ENCODE results near the gene USP24. TPM values are rescaled to one million over a fixed set of nuclear protein-coding genes. Genes with fewer than 3 reads are reported as not detected.

USP24 gene
- polyA plus RNA-seq, 1 donor from 2014 or later = 29.5 TPM

DNA sequence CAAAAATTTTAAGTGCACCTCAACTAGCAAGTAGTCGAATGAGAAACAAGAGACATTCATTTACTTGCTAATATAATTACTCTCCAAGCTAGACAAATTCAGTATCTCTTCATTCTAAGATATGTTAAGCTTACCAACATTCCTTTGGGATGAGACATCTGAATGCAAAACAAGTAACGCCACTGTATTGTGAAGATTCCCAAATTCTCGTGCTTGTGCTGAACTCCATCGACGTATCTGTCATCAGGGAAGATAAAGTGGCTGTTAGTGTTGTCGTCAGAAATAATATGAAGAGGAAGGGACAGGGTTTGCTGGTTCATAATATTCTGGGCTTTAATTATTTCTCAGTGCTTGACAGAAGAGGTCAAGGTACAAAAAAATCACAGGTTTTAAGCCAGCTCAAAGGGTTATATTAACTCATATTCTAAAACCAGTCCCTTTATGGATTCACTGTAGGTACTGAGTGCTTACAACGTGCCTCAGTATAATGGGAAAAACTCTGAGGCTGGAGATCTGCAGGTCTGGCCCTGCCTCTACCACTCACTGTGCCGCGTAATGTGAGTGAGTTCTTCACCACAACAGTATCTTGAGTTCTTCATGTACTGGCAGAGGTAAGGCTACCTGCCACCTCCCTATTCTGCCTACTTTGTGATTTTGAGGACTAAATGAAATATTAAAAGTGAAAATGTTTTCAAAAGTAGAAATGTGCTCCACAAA is 133.8 kb downstream of the USP24 start:
- H3K4me2 ChIP-seq (ENCODE audit: low read length) = no peak overlapping the region
- no peak overlapping the region for H2AFZ ChIP-seq (ENCODE audit: low read depth, low read length)
- H3K4me3 ChIP-seq (ENCODE audit: low read length) = no peak overlapping the region
- TF ChIP-seq, protein P1, sequence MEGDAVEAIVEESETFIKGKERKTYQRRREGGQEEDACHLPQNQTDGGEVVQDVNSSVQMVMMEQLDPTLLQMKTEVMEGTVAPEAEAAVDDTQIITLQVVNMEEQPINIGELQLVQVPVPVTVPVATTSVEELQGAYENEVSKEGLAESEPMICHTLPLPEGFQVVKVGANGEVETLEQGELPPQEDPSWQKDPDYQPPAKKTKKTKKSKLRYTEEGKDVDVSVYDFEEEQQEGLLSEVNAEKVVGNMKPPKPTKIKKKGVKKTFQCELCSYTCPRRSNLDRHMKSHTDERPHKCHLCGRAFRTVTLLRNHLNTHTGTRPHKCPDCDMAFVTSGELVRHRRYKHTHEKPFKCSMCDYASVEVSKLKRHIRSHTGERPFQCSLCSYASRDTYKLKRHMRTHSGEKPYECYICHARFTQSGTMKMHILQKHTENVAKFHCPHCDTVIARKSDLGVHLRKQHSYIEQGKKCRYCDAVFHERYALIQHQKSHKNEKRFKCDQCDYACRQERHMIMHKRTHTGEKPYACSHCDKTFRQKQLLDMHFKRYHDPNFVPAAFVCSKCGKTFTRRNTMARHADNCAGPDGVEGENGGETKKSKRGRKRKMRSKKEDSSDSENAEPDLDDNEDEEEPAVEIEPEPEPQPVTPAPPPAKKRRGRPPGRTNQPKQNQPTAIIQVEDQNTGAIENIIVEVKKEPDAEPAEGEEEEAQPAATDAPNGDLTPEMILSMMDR (IDR thresholded peaks at IDR 0.05; ENCODE audit: poor library complexity, severe bottlenecking) = no peak
- TF ChIP-seq EZH2 (IDR thresholded peaks at IDR 0.05; ENCODE audit: borderline replicate concordance, insufficient read depth, low read length, poor library complexity, severe bottlenecking) = no peak
- TF ChIP-seq MXI1 (conservative IDR thresholded peaks at IDR 0.05; ENCODE audit: poor library complexity, severe bottlenecking) = no peak
- TF ChIP-seq EP300 (conservative IDR thresholded peaks at IDR 0.05; ENCODE audit: poor library complexity, severe bottlenecking) = no peak
- TF ChIP-seq SMC3 (conservative IDR thresholded peaks at IDR 0.05; ENCODE audit: poor library complexity) = no peak
- H3K9me2 ChIP-seq (ENCODE audit: insufficient read depth, low read length) = no peaks in the 10 kb centered on the region
- no peak overlapping the region for H3K27ac ChIP-seq (ENCODE audit: low read length)
- no peaks in the 10 kb centered on the region for H3K9me3 ChIP-seq (ENCODE audit: low read length)
- no peaks in the 10 kb centered on the region for H3F3A ChIP-seq (ENCODE audit: insufficient read depth, low read length, poor library complexity, severe bottlenecking)
- H3K9ac ChIP-seq (ENCODE audit: low read length) = no peak overlapping the region
- no peaks in the 10 kb centered on the region for H3K79me2 ChIP-seq (replicated peaks; ENCODE audit: insufficient read depth, low read length)
- no peaks in the 10 kb centered on the region for H4K20me1 ChIP-seq (ENCODE audit: insufficient read depth)
- no peaks in the 10 kb centered on the region for H3K27me3 ChIP-seq (ENCODE audit: insufficient read depth, low read depth, low read length)
- peaks cover 23% of the 10 kb centered on the region for H3K36me3 ChIP-seq (ENCODE audit: insufficient read depth, low read length)

DNA sequence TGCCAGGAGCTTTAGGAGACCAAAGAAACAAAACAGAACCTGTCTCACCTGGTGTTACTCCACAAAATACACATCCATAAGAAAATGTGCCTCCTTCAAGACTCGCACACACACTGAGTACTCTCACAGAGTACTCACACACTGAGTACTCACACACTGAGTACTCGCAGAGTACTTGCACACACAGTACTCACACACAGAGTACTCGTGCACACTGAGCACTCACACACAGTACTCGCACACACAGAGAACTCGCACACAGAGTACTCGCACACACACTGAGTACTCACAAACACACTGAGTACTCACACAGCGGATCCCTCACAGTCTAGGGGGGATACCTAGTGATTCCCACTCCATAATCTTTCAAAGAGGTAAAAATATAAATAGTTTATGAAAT is 135.5 kb downstream of the USP24 start:
- Histone ChIP-seq H3F3A (ENCODE audit: insufficient read depth, low read length, poor library complexity, severe bottlenecking) (no peaks in the 10 kb centered on the region), H4K20me1 (ENCODE audit: insufficient read depth) (no peaks in the 10 kb centered on the region), H3K9me2 (ENCODE audit: insufficient read depth, low read length) (no peaks in the 10 kb centered on the region), H3K9ac (ENCODE audit: low read length) (no peak overlapping the region), H3K4me2 (ENCODE audit: low read length) (no peak overlapping the region), H2AFZ (ENCODE audit: low read depth, low read length) (no peak overlapping the region), H3K27me3 (ENCODE audit: insufficient read depth, low read depth, low read length) (no peaks in the 10 kb centered on the region), H3K9me3 (ENCODE audit: low read length) (no peaks in the 10 kb centered on the region), H3K27ac (ENCODE audit: low read length) (no peak overlapping the region), H3K36me3 (ENCODE audit: insufficient read depth, low read length) (peaks cover 19% of the 10 kb centered on the region), H3K4me3 (ENCODE audit: low read length) (no peak overlapping the region), H3K79me2 (replicated peaks; ENCODE audit: insufficient read depth, low read length) (no peaks in the 10 kb centered on the region)
- no peak for TF ChIP-seq EZH2 (IDR thresholded peaks at IDR 0.05; ENCODE audit: borderline replicate concordance, insufficient read depth, low read length, poor library complexity, severe bottlenecking)
- no peak for TF ChIP-seq TAF1 (IDR thresholded peaks at IDR 0.05; ENCODE audit: low read depth)
- no peak for TF ChIP-seq EP300 (conservative IDR thresholded peaks at IDR 0.05; ENCODE audit: poor library complexity, severe bottlenecking)
- TF ChIP-seq, protein P2, sequence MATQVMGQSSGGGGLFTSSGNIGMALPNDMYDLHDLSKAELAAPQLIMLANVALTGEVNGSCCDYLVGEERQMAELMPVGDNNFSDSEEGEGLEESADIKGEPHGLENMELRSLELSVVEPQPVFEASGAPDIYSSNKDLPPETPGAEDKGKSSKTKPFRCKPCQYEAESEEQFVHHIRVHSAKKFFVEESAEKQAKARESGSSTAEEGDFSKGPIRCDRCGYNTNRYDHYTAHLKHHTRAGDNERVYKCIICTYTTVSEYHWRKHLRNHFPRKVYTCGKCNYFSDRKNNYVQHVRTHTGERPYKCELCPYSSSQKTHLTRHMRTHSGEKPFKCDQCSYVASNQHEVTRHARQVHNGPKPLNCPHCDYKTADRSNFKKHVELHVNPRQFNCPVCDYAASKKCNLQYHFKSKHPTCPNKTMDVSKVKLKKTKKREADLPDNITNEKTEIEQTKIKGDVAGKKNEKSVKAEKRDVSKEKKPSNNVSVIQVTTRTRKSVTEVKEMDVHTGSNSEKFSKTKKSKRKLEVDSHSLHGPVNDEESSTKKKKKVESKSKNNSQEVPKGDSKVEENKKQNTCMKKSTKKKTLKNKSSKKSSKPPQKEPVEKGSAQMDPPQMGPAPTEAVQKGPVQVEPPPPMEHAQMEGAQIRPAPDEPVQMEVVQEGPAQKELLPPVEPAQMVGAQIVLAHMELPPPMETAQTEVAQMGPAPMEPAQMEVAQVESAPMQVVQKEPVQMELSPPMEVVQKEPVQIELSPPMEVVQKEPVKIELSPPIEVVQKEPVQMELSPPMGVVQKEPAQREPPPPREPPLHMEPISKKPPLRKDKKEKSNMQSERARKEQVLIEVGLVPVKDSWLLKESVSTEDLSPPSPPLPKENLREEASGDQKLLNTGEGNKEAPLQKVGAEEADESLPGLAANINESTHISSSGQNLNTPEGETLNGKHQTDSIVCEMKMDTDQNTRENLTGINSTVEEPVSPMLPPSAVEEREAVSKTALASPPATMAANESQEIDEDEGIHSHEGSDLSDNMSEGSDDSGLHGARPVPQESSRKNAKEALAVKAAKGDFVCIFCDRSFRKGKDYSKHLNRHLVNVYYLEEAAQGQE (IDR thresholded peaks at IDR 0.05; ENCODE audit: borderline replicate concordance) = no peak
- TF ChIP-seq MXI1 (conservative IDR thresholded peaks at IDR 0.05; ENCODE audit: poor library complexity, severe bottlenecking) = no peak
- TF ChIP-seq RAD21 (conservative IDR thresholded peaks at IDR 0.05) = no peak

Data from neural cell (in vitro differentiated cells).